CD4-positive, alpha-beta T cell (primary cell): ENCODE results near the gene BACH1. TPM values are rescaled to one million over a fixed set of nuclear protein-coding genes. Genes with fewer than 3 reads are reported as not detected.
A peak's percentile ranks its signal among the peaks of the same experiment; 100 is the strongest.

ENCODE experiments used
- ATAC-seq: fragments of 200-7000 bp; cut with Tn5 transposase; one replicate; pipeline ENCODE4 v1.10.0; 2022; ENCODE audit warnings: mild to moderate bottlenecking; ENCODE audit not compliant: poor library complexity
- CTCF ChIA-PET: fragments of 350-600 bp; sonication (Branson Sonifier 250); formaldehyde crosslinking; loops from one replicate; lab custom pipeline; 2021; ENCODE audit warnings: antibody characterized with exemption, inconsistent platforms; lab: Charles Lee
- POLR2A ChIA-PET: fragments of 350-600 bp; sonication (Branson Sonifier 250); formaldehyde crosslinking; loops from one replicate; lab custom pipeline; 2021; ENCODE audit warnings: antibody characterized with exemption, inconsistent platforms; lab: Charles Lee
- DNase-seq, 14 experiments: peaks; one replicate each; pipeline ENCODE4 v3.0.0-alpha.2; 2013 to 2020; ENCODE audit warnings: mixed read lengths in 2 of 14
- H3K27ac ChIP-seq, 2 donors: one replicate each; pipeline versions ENCODE4 v1.5.1 to v1.7.0; 2013; ENCODE audit warnings: low read length in 2 of 2, low read depth in 1 of 2, mild to moderate bottlenecking in 1 of 2
- H3K27me3 ChIP-seq, 2 experiments: 1 replicate in 1 of 2; 2 replicates in 1 of 2; pipeline versions ENCODE4 v1.6.1 to v1.7.0; 2013; ENCODE audit warnings: low read length in 2 of 2, control low read depth in 1 of 2, mild to moderate bottlenecking in 1 of 2, moderate library complexity in 1 of 2; ENCODE audit not compliant: insufficient read depth in 2 of 2, control insufficient read depth in 1 of 2
- H3K36me3 ChIP-seq: one replicate; pipeline ENCODE4 v1.6.1; 2013; ENCODE audit warnings: low read length, control low read depth; ENCODE audit not compliant: insufficient read depth
- H3K4me1 ChIP-seq: one replicate; pipeline ENCODE4 v1.6.1; 2013; ENCODE audit warnings: low read length, control low read depth; ENCODE audit not compliant: insufficient read depth
- H3K4me3 ChIP-seq: one replicate; pipeline ENCODE4 v1.5.1; 2013; ENCODE audit warnings: mild to moderate bottlenecking, low read length, moderate library complexity
- H3K9me3 ChIP-seq, 2 experiments: 1 replicate in 1 of 2; 2 replicates in 1 of 2; pipeline versions ENCODE4 v1.6.1 to v1.7.0; 2013; ENCODE audit warnings: low read length in 2 of 2, mild to moderate bottlenecking in 2 of 2, control low read depth in 1 of 2, moderate library complexity in 1 of 2; ENCODE audit not compliant: control insufficient read depth in 1 of 2, insufficient read depth in 1 of 2
- H3K27ac Mint-ChIP-seq: one replicate; pipeline ENCODE4 v1.8.0; 2020; ENCODE audit warnings: mixed read lengths
- H3K27me3 Mint-ChIP-seq: one replicate; pipeline ENCODE4 v1.8.0; 2021; ENCODE audit warnings: mixed read lengths
- H3K36me3 Mint-ChIP-seq: one replicate; pipeline ENCODE4 v1.8.0; 2021; ENCODE audit warnings: low read depth, mixed read lengths
- H3K4me1 Mint-ChIP-seq: one replicate; pipeline ENCODE4 v1.8.0; 2021; ENCODE audit warnings: low read depth, mixed read lengths
- H3K4me3 Mint-ChIP-seq: one replicate; pipeline ENCODE4 v1.8.0; 2020; ENCODE audit warnings: mild to moderate bottlenecking, mixed read lengths
- H3K9me3 Mint-ChIP-seq: one replicate; pipeline ENCODE4 v1.8.0; 2020; ENCODE audit warnings: mixed read lengths
- intact Hi-C, 2 experiments: fragments of 100-400 bp; cut with DNase I in 1 of 2; cut with micrococcal nuclease in 1 of 2; formaldehyde crosslinking; loops; one replicate each; pipeline versions ENCODE4 v1.15.1 to v1.9.0; 2023 to 2025; cut with DNase I, micrococcal nuclease
- total RNA-seq, 174 experiments: library from RNA in 2 of 174; stranded (reverse) in 2 of 174; gene quantifications; one replicate each; pipeline ENCODE4 v1.2.3 and lab custom pipeline; 2021 to 2026
- TF ChIP-seq, protein P1 (sequence below): fragments of 200-600 bp; IDR thresholded peaks from one replicate; pipeline ENCODE4 v1.8.0; 2022; ENCODE audit warnings: antibody characterized with exemption, mild to moderate bottlenecking

BACH1 gene
- total RNA-seq, 2 experiments from 2014 or later: 64.4 to 65.9 TPM

DNA sequence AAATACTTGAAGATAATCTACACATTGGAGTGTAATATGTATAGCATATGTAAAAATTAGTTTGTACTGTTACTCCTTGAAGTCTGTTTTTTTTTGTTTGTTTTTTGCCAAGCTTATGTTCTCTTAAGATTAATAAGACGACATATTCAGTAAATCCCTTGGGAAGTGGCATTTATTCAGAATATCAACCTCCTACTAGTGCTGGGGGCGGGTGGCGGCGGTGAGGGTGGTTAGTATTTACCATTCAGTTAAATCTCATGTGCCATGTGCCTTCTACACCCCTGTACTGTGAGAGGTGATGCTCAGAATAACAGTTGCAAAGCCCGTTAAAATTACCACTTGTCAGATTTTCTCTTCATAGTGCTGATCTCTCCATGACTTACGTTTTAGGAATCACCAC, 3.0 kb downstream of the BACH1 start:
- peaks cover 80% of the 10 kb centered on the region for H3K4me1 Mint-ChIP-seq
- intact Hi-C loops: loop anchor here (2.0 to 10.0 kb wide), 3 partner anchors 41 to 173 kb away; no protein-coding TSS in a partner anchor
- H3K27ac Mint-ChIP-seq: peak overlapping the region; percentile 3
- ChIA-PET POLR2A (interaction anchor here (0.9 kb wide), 1 partner anchor 222 kb away, joined by 3 read pairs; no protein-coding TSS in a partner anchor), CTCF (interaction anchor here (1.1 kb wide), 1 partner anchor 47 kb away, joined by 5 read pairs; no protein-coding TSS in a partner anchor)
- no peaks in the 10 kb centered on the region for H3K9me3 Mint-ChIP-seq
- Histone ChIP-seq H3K4me1 (peaks cover 34% of the 10 kb centered on the region), H3K36me3 (no peaks in the 10 kb centered on the region), H3K27ac (no peak overlapping the region), H3K9me3 (peaks cover 0 to 6% of the 10 kb centered on the region in 2 experiments), H3K27me3 (no peaks in the 10 kb centered on the region), H3K4me3 (no peak overlapping the region)
- peaks cover 17% of the 10 kb centered on the region for H3K36me3 Mint-ChIP-seq
- no peak for DNase-seq
- ATAC-seq: no peak
- peak overlapping the region; percentile 12 for H3K4me3 Mint-ChIP-seq
- TF ChIP-seq, protein P1, sequence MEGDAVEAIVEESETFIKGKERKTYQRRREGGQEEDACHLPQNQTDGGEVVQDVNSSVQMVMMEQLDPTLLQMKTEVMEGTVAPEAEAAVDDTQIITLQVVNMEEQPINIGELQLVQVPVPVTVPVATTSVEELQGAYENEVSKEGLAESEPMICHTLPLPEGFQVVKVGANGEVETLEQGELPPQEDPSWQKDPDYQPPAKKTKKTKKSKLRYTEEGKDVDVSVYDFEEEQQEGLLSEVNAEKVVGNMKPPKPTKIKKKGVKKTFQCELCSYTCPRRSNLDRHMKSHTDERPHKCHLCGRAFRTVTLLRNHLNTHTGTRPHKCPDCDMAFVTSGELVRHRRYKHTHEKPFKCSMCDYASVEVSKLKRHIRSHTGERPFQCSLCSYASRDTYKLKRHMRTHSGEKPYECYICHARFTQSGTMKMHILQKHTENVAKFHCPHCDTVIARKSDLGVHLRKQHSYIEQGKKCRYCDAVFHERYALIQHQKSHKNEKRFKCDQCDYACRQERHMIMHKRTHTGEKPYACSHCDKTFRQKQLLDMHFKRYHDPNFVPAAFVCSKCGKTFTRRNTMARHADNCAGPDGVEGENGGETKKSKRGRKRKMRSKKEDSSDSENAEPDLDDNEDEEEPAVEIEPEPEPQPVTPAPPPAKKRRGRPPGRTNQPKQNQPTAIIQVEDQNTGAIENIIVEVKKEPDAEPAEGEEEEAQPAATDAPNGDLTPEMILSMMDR: no peak
- H3K27me3 Mint-ChIP-seq: no peaks in the 10 kb centered on the region

DNA sequence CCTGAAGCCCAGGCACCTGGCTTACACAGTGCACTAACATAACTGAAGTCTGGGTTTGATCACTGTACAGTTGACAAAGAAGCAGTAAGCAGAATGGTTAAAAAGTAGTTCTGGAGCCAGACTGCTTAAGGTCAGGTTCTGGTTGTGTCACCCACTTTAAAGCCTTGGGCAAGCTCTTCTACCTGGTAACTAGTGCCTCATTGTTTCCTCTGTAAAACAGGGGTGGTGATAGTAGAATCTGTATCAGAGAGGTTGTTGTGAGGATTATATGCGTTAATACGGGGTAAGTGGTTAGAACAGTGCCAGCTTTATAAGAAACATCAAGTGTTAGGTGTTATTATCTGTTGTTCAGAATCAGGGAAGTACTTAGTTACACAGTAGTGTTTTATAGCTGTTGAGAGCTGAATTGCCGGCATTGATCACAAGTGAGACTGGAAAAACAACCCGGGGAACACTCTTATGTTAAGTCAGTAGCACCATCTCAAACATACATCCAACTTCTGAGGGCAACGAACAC, 3.7 kb downstream of the BACH1 start:
- ATAC-seq (no peak), DNase-seq (no peak)
- CTCF ChIA-PET: interaction anchor here (1.4 kb wide), 1 partner anchor 46 kb away, joined by 4 read pairs; no protein-coding TSS in a partner anchor
- H3K27ac Mint-ChIP-seq: peak overlapping the region; percentile 3
- intact Hi-C loops: loop anchor here in 1 of 2 experiments (5.0 to 10.0 kb wide), 2 partner anchors 40 to 172 kb away; no protein-coding TSS in a partner anchor
- TF ChIP-seq, protein P1: no peak
- H3K4me1 Mint-ChIP-seq: peaks cover 80% of the 10 kb centered on the region
- no peak overlapping the region for H3K4me3 ChIP-seq
- POLR2A ChIA-PET: interaction anchor here (0.9 kb wide), 3 partner anchors 12 to 278 kb away, joined by 3 to 4 read pairs (median 3); partner anchors contain the start of gene USP16
- H3K27ac ChIP-seq: no peak overlapping the region
- H3K27me3 ChIP-seq: no peaks in the 10 kb centered on the region
- H3K9me3 Mint-ChIP-seq: no peaks in the 10 kb centered on the region
- peak overlapping the region; percentile 36 for H3K4me3 Mint-ChIP-seq
- H3K36me3 ChIP-seq: no peaks in the 10 kb centered on the region
- H3K27me3 Mint-ChIP-seq: no peaks in the 10 kb centered on the region
- H3K36me3 Mint-ChIP-seq: peaks cover 11% of the 10 kb centered on the region
- H3K9me3 ChIP-seq: peaks cover 0 to 6% of the 10 kb centered on the region in 2 experiments
- H3K4me1 ChIP-seq: peaks cover 36% of the 10 kb centered on the region

DNA sequence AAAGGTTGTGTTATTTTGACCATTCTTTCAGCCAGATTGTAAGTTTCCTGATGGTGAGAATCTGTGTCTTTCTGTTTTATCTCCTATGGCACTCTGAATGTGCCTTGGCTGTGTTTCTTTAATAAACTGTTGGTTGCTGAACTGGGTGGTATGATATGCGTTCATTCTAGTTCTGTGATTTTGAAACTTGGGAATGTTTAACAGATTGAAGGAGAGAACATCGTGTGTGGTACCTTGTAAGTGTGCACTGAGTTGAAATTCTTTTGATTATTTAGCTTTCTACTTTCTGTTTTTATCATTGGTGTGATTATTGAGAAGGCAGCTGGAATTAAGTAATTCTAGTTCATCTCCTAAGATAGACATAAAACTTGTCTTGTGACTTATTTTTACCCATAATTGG, 4.6 kb downstream of the BACH1 start:
- CTCF ChIA-PET: interaction anchor here (1.4 kb wide), 1 partner anchor 45 kb away, joined by 4 read pairs; no protein-coding TSS in a partner anchor
- Mint-ChIP-seq H3K4me3 (no peak overlapping the region), H3K27me3 (no peaks in the 10 kb centered on the region), H3K9me3 (no peaks in the 10 kb centered on the region), H3K4me1 (peaks cover 80% of the 10 kb centered on the region), H3K27ac (no peak overlapping the region), H3K36me3 (peaks cover 7% of the 10 kb centered on the region)
- H3K4me1 ChIP-seq: peaks cover 27% of the 10 kb centered on the region
- no peaks in the 10 kb centered on the region for H3K36me3 ChIP-seq
- no peaks in the 10 kb centered on the region for H3K27me3 ChIP-seq
- intact Hi-C loops: loop anchor here in 1 of 2 experiments (5.0 to 10.0 kb wide), 2 partner anchors 39 to 172 kb away; no protein-coding TSS in a partner anchor
- no peaks in the 10 kb centered on the region for H3K9me3 ChIP-seq
- H3K27ac ChIP-seq: no peak overlapping the region
- H3K4me3 ChIP-seq: no peak overlapping the region
- POLR2A ChIA-PET: interaction anchor here (0.9 kb wide), 2 partner anchors 11 to 279 kb away, joined by 3 to 4 read pairs; partner anchors contain the start of gene USP16
- TF ChIP-seq, protein P1: no peak
- DNase-seq (no peak), ATAC-seq (no peak)
